ENCODE results near the gene TXNDC12.

Gene TXNDC12

DNA sequence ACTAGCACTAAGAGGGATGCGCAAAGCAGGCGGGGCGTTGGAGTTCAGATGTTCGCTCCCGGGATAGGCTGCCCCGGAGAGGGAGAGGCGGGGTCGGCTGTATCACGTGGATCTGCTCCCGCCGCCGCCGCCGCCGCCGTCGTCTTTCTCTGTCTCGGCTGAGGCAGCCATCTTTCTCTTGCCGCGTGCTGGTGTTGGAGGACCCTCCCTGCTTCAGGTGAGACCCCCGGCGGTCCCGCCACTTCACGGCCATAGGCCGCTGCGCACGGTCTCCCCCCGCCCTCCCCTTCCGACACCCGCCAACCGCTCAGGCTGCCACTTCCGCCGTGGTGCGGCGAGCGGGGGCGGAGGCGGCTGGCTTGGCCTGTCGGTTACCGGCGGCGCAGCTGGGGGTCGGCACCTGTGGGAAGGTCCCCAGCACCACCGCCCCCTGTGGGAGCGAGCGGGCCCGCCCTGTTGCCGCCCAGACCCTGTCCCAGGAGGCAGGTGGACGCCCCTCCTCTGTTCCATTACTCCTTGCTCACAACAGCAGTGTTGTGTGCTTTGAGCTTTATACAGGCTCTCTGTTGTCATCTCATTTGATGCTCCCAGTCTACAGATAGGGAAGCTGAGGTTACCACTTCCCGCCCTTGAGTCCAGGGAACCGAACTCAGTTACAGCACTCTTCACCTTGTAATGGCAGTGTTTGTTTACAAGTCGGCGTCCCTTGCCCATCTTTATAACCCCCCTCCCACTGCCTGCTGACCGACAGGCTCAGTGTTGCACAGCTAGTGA, 1.4 kb upstream of the TXNDC12 start, which contains the start of gene BTF3L4:
Gene BTF3L4, plus strand, starts transcription at position 133 of the 774 bp plus-strand sequence. CDS start 3,553 bp downstream, outside the sequence.
- Histone ChIP-seq H3K9me3 (ENCODE audit: control insufficient read depth, insufficient read depth, low read depth, low read length) (no peaks in the 10 kb centered on the region), H3K36me3 (ENCODE audit: control insufficient read depth in 2 of 2, insufficient read depth in 1 of 2, low read length in 2 of 2) (peaks cover 12 to 36% of the 10 kb centered on the region in 2 experiments), H3K4me1 (ENCODE audit: control insufficient read depth, insufficient read depth, low read length) (peaks cover 11% of the 10 kb centered on the region; the same call in 1 of the 2 replicates), H3K27ac (ENCODE audit: extremely low read depth, low read depth, low read length) (peak within 1 kb of the TSS; percentile 84), H3K4me3 (ENCODE audit: low read depth, low read length) (peak within 1 kb of the TSS; percentile 91)
- ChIA-PET CTCF (no interaction called here), POLR2A (interaction anchor here (0.5 to 3.1 kb wide), 13 partner anchors 13 to 439 kb away, joined by 3 to 30 read pairs (median 4); partner anchors contain the start of genes CC2D1B, KTI12, ORC1 and PRPF38A)
- TF ChIP-seq, protein P1, sequence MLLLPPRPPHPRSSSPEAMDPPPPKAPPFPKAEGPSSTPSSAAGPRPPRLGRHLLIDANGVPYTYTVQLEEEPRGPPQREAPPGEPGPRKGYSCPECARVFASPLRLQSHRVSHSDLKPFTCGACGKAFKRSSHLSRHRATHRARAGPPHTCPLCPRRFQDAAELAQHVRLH (tag by site-specific recombination; IDR thresholded peaks at IDR 0.05) = no peak
- TF ChIP-seq, protein P2, sequence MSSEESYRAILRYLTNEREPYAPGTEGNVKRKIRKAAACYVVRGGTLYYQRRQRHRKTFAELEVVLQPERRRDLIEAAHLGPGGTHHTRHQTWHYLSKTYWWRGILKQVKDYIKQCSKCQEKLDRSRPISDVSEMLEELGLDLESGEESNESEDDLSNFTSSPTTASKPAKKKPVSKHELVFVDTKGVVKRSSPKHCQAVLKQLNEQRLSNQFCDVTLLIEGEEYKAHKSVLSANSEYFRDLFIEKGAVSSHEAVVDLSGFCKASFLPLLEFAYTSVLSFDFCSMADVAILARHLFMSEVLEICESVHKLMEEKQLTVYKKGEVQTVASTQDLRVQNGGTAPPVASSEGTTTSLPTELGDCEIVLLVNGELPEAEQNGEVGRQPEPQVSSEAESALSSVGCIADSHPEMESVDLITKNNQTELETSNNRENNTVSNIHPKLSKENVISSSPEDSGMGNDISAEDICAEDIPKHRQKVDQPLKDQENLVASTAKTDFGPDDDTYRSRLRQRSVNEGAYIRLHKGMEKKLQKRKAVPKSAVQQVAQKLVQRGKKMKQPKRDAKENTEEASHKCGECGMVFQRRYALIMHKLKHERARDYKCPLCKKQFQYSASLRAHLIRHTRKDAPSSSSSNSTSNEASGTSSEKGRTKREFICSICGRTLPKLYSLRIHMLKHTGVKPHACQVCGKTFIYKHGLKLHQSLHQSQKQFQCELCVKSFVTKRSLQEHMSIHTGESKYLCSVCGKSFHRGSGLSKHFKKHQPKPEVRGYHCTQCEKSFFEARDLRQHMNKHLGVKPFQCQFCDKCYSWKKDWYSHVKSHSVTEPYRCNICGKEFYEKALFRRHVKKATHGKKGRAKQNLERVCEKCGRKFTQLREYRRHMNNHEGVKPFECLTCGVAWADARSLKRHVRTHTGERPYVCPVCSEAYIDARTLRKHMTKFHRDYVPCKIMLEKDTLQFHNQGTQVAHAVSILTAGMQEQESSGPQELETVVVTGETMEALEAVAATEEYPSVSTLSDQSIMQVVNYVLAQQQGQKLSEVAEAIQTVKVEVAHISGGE (tag by site-specific recombination; conservative IDR thresholded peaks at IDR 0.05; ENCODE audit: low read depth) = peak; percentile 72
- TF ChIP-seq ZIC2 (tag by site-specific recombination; IDR thresholded peaks at IDR 0.05) = peak; percentile 66
- TF ChIP-seq KLF10 (tag by site-specific recombination; IDR thresholded peaks at IDR 0.05) = no peak
- TF ChIP-seq GLIS1 (tag by site-specific recombination; IDR thresholded peaks at IDR 0.05) = peak; percentile 97
- TF ChIP-seq ZNF266 (tag by site-specific recombination; IDR thresholded peaks at IDR 0.05; ENCODE audit: low read depth) = no peak
- peak; percentile 94 for TF ChIP-seq KLF1 (tag by site-specific recombination; IDR thresholded peaks at IDR 0.05)
- TF ChIP-seq ZNF792 (tag by site-specific recombination; IDR thresholded peaks at IDR 0.05) = peak; percentile 65; the same call in 1 of the 2 replicates
- TF ChIP-seq, protein P3, sequence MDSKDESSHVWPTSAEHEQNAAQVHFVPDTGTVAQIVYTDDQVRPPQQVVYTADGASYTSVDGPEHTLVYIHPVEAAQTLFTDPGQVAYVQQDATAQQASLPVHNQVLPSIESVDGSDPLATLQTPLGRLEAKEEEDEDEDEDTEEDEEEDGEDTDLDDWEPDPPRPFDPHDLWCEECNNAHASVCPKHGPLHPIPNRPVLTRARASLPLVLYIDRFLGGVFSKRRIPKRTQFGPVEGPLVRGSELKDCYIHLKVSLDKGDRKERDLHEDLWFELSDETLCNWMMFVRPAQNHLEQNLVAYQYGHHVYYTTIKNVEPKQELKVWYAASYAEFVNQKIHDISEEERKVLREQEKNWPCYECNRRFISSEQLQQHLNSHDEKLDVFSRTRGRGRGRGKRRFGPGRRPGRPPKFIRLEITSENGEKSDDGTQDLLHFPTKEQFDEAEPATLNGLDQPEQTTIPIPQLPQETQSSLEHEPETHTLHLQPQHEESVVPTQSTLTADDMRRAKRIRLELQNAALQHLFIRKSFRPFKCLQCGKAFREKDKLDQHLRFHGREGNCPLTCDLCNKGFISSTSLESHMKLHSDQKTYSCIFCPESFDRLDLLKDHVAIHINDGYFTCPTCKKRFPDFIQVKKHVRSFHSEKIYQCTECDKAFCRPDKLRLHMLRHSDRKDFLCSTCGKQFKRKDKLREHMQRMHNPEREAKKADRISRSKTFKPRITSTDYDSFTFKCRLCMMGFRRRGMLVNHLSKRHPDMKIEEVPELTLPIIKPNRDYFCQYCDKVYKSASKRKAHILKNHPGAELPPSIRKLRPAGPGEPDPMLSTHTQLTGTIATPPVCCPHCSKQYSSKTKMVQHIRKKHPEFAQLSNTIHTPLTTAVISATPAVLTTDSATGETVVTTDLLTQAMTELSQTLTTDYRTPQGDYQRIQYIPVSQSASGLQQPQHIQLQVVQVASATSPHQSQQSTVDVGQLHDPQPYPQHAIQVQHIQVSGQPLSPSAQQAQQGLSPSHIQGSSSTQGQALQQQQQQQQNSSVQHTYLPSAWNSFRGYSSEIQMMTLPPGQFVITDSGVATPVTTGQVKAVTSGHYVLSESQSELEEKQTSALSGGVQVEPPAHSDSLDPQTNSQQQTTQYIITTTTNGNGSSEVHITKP (tag by site-specific recombination; IDR thresholded peaks at IDR 0.05) = 0 out of 2 replicates have a peak, but pooled peaks have one; percentile 32
- TF ChIP-seq SP2 (tag by site-specific recombination; IDR thresholded peaks at IDR 0.05) = peak; percentile 90
- TF ChIP-seq ZNF2 (tag by site-specific recombination; IDR thresholded peaks at IDR 0.05) = peak; percentile 49
- TF ChIP-seq YY1 (tag by site-specific recombination; IDR thresholded peaks at IDR 0.05) = peak; percentile 84
- no peak for TF ChIP-seq ZNF571 (tag by site-specific recombination; IDR thresholded peaks at IDR 0.05)
- no peak for TF ChIP-seq ZNF174 (tag by site-specific recombination; IDR thresholded peaks at IDR 0.05)
- TF ChIP-seq IKZF3 (tag by site-specific recombination; IDR thresholded peaks at IDR 0.05) = peak; percentile 7; the same call in 1 of the 2 replicates
- TF ChIP-seq ZNF112 (tag by site-specific recombination; IDR thresholded peaks at IDR 0.05) = no peak
- TF ChIP-seq ZNF48 (tag by site-specific recombination; IDR thresholded peaks at IDR 0.05) = no peak
- TF ChIP-seq TRIM28 (IDR thresholded peaks at IDR 0.05; ENCODE audit: borderline replicate concordance, low read length) = peak; percentile 45; the same call in 1 of the 2 replicates
- TF ChIP-seq, protein P4, sequence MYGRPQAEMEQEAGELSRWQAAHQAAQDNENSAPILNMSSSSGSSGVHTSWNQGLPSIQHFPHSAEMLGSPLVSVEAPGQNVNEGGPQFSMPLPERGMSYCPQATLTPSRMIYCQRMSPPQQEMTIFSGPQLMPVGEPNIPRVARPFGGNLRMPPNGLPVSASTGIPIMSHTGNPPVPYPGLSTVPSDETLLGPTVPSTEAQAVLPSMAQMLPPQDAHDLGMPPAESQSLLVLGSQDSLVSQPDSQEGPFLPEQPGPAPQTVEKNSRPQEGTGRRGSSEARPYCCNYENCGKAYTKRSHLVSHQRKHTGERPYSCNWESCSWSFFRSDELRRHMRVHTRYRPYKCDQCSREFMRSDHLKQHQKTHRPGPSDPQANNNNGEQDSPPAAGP (tag by site-specific recombination; IDR thresholded peaks at IDR 0.05) = peak; percentile 49
- peak; percentile 64 for TF ChIP-seq ZBTB48 (tag by site-specific recombination; IDR thresholded peaks at IDR 0.05)
- TF ChIP-seq ZFP37 (tag by site-specific recombination; IDR thresholded peaks at IDR 0.05) = 0 out of 2 replicates have a peak, but pooled peaks have one; percentile 45
- TF ChIP-seq ZNF121 (tag by site-specific recombination; IDR thresholded peaks at IDR 0.05) = peak; percentile 83
- TF ChIP-seq ZNF501 (tag by site-specific recombination; IDR thresholded peaks at IDR 0.05) = peak; percentile 80
- peak; percentile 90 for TF ChIP-seq ZEB2 (tag by site-specific recombination; IDR thresholded peaks at IDR 0.05)
- TF ChIP-seq, protein P5, sequence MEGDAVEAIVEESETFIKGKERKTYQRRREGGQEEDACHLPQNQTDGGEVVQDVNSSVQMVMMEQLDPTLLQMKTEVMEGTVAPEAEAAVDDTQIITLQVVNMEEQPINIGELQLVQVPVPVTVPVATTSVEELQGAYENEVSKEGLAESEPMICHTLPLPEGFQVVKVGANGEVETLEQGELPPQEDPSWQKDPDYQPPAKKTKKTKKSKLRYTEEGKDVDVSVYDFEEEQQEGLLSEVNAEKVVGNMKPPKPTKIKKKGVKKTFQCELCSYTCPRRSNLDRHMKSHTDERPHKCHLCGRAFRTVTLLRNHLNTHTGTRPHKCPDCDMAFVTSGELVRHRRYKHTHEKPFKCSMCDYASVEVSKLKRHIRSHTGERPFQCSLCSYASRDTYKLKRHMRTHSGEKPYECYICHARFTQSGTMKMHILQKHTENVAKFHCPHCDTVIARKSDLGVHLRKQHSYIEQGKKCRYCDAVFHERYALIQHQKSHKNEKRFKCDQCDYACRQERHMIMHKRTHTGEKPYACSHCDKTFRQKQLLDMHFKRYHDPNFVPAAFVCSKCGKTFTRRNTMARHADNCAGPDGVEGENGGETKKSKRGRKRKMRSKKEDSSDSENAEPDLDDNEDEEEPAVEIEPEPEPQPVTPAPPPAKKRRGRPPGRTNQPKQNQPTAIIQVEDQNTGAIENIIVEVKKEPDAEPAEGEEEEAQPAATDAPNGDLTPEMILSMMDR (tag by site-specific recombination; IDR thresholded peaks at IDR 0.05) = peak; percentile 47
- TF ChIP-seq ZNF335 (tag by site-specific recombination; conservative IDR thresholded peaks at IDR 0.05) = peak; percentile 70; the same call in 1 of the 2 replicates
